Activated T-helper 2 cell treated with anti-CD3 and anti-CD28 coated beads, Interferon-gamma antibody, Interleukin-2, Interleukin-4, amounts not matched to agents 10 μg/mL and 5 μg/mL and 100 μg/mL, durations not matched to agents 14 hours and 24 hours and 36 hours (primary cell): ENCODE results near the gene LMX1A. TPM values are rescaled to one million over a fixed set of nuclear protein-coding genes. Genes with fewer than 3 reads are reported as not detected.

ENCODE experiments used
- DNase-seq: peaks from one replicate; pipeline ENCODE4 v3.0.0; 2021; ENCODE audit warnings: low spot score
- H3K27ac Mint-ChIP-seq: one replicate; pipeline ENCODE4 v1.8.0; 2021; ENCODE audit warnings: mixed read lengths
- H3K27me3 Mint-ChIP-seq: one replicate; pipeline ENCODE4 v1.8.0; 2021; ENCODE audit warnings: low read depth, mixed read lengths
- H3K36me3 Mint-ChIP-seq: one replicate; pipeline ENCODE4 v1.8.0; 2021; ENCODE audit warnings: low read depth, mixed read lengths
- H3K4me1 Mint-ChIP-seq: one replicate; pipeline ENCODE4 v1.8.0; 2021; ENCODE audit warnings: low read depth, mixed read lengths
- H3K4me3 Mint-ChIP-seq: one replicate; pipeline ENCODE4 v1.8.0; 2021; ENCODE audit warnings: low read depth, mild to moderate bottlenecking, moderate library complexity, mixed read lengths
- H3K9me3 Mint-ChIP-seq: one replicate; pipeline ENCODE4 v1.8.0; 2021; ENCODE audit warnings: mixed read lengths
- intact Hi-C: fragments of 100-400 bp; cut with micrococcal nuclease; formaldehyde crosslinking; loops from one replicate; pipeline ENCODE4 v1.15.1; 2023
- total RNA-seq: library from RNA; stranded (reverse); gene quantifications from 2 replicates; pipeline ENCODE4 v1.2.3, GENCODE V29; 2022

Gene LMX1A
- total RNA-seq, 1 donor from 2014 or later = not detected

DNA sequence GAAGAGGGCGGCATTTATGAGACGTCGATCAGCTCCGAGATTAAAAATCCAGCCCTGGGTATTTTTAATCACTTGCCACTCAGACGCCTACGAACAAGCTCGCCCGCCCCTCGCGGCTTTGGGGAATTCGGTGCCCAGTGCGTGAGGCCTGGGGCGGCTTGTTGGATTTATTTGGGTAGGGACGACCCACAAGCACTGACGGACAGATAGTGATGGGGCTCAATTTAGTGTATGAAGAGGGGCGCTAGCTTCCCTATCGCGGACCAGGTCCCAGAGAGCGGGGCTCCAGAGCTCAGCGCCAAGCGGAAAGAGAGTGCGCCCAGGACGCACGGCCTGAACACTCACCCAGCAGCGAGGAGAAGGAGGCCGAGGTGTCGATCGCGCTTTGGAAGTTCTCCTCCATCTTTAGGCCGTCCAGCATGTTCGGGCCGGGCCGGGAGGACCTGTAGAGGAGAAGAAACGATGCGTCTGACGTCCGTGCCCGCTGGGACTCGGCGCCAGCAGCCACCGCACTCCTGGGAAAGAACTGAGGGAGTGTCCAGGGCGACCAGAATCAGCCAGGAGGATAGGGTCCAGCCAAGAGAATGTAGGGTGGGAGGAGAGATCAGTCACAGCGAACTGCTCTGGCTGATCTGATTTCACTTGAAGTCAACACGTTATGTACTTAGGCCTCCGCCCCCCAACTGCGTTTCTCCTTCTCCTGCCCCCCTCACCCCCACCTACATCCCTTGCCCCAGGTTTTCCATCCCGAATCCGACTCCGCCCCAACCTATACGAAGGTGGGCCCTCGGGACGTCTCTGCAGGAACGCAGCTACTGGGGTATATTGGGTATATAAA, 1.2 kb downstream of the LMX1A start:
- H3K27me3 Mint-ChIP-seq = peaks cover 80% of the 10 kb centered on the region
- intact Hi-C loops = no loop called here
- no peak overlapping the region for H3K4me3 Mint-ChIP-seq

GRCh38 chr1:165354739-165355138, 1.8 kb downstream of the LMX1A start:
- Mint-ChIP-seq H3K27ac (no peak overlapping the region), H3K27me3 (peaks cover 80% of the 10 kb centered on the region), H3K4me3 (no peak overlapping the region), H3K4me1 (peaks cover 2% of the 10 kb centered on the region), H3K36me3 (no peaks in the 10 kb centered on the region), H3K9me3 (no peaks in the 10 kb centered on the region)
- DNase-seq = no peak
- intact Hi-C loops = loop anchor here (5.0 kb wide), 3 partner anchors 93 to 808 kb away; partner anchors contain the start of gene RXRG

More for the DNA sequence above, 1.2 kb downstream of the LMX1A start:
- no peak overlapping the region for H3K27ac Mint-ChIP-seq
- H3K4me1 Mint-ChIP-seq = peaks cover 2% of the 10 kb centered on the region
- no peaks in the 10 kb centered on the region for H3K9me3 Mint-ChIP-seq
- no peak for DNase-seq
- no peaks in the 10 kb centered on the region for H3K36me3 Mint-ChIP-seq

DNA sequence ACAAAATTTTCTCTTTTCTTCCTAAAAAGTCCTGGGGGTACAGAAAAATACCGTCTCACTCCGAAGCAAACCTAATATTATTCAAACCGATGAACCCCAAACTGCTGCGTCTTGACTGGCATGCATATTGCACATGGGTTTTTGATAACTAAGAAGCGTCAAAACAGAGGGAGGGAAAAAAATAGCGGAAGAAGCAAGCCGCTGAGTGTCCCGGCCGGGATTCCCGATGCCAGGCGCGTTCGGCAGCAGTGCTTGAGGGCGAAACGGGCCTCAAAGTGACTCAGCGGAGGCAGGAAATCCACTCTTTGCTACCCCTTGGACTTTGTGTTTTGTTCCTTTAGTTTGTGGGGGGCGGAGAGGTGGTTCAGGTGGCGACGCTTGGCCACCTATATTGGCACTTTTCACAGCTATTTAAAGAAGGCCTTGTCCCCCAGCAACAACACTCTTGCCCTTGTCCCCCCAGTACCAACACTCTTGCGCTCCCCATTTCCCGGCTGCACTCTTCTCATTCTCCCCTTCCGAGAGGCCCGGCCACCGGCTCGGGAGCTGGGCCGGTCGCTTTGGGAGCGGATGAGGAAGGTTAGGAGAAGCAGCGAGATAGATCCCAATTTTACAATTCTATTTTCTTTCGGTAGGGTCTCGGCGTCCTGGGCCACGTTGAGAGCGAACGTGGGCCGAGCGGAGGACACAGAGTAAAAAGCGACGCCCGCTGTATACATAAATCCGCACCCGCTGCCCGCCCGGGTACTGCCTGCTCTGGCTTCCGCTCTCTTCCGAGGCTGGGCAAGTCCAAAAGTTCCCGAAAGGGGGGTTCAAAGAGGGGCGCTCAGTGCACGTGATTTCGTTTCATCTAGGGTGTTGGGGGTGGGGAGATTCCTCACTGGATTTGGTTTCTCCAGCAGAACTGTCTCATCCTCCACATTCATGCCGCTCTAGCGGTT, 2.5 kb downstream of the LMX1A start:
- no peak overlapping the region for H3K4me3 Mint-ChIP-seq

DNA sequence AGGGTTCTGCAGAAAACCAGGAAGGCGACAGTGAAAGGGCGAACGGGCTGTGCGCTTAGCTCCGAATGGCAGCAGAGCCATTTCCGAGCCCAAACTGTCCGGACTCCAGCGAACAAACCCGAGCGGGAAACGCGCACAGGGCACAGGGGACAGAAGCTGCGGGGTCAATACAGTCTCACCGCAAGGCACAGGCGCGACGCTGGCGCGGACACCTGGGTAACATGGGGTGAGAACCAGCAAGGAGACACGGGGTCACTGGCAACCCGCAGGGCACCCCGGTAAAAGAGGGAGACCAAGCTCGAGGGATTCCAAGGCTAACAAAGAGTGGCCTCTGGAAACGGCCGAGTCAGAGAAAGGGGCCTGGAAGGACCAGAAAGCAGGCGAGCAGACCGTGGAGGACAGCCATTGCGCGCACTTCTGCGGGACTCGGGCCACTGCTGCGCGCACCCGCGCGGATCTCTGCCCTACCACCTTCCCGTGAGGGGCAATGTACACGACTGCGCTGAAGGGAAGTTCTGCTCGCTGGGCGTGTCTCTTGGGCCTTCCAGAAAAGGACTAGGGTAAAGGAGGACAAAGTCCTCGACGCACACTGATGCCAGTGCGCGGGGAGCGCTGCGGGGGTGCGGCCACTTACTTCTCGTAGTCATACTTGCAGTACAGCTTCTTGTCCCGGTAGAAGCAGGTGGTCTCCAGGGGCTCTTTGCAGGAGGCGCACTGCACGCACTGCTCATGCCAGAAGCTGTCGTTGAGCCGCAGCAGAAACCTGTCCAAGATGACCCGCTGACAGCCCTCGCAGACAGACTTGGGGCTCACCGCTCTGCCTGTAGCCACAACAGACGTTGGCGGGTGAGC, 3.8 kb downstream of the LMX1A start:
- Mint-ChIP-seq H3K27me3 (peaks cover 82% of the 10 kb centered on the region), H3K27ac (no peak overlapping the region), H3K36me3 (no peaks in the 10 kb centered on the region), H3K9me3 (no peaks in the 10 kb centered on the region), H3K4me1 (peaks cover 2% of the 10 kb centered on the region), H3K4me3 (no peak overlapping the region)
- DNase-seq = no peak
- intact Hi-C loops = loop anchor here (5.0 kb wide), 3 partner anchors 95 to 810 kb away; partner anchors contain the start of gene RXRG

More for the DNA sequence above, 2.5 kb downstream of the LMX1A start:
- H3K9me3 Mint-ChIP-seq = no peaks in the 10 kb centered on the region
- H3K27me3 Mint-ChIP-seq = peaks cover 85% of the 10 kb centered on the region
- no peak overlapping the region for H3K27ac Mint-ChIP-seq
- intact Hi-C loops = loop anchor here (5.0 kb wide), 3 partner anchors 93 to 808 kb away; partner anchors contain the start of gene RXRG
- H3K4me1 Mint-ChIP-seq = peaks cover 2% of the 10 kb centered on the region
- no peak for DNase-seq
- H3K36me3 Mint-ChIP-seq = no peaks in the 10 kb centered on the region

DNA sequence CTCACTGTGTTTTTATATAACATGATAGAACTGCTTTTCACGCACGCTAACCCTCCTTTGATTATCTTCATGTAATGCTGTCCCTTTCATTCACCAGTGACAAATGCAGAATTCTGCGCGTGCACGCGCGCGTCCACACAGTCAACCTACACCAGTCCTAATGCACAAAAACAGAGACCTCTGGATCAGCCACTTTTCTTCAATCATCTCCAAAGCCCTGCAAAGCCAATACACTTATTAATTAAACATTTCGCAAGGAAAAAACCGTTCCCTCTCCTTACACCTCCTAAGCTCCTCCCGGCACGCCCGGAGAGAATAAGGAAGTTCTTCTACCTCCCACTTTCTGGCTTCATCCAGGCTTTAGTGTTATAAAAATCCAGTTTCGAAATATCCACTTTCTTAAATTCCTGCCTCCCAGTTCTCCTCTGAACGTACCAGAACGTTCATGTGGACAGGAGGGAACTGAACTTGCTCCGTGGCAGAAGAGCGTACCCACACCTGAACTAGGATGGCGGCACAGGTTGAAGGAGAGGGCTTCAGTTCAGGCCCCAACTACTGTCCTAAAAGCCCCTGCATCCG, 4.6 kb downstream of the LMX1A start:
- intact Hi-C loops = loop anchor here (5.0 kb wide), 3 partner anchors 95 to 810 kb away; partner anchors contain the start of gene RXRG
- H3K4me3 Mint-ChIP-seq = no peak overlapping the region
- peaks cover 2% of the 10 kb centered on the region for H3K4me1 Mint-ChIP-seq
- peaks cover 79% of the 10 kb centered on the region for H3K27me3 Mint-ChIP-seq
- no peak for DNase-seq
- H3K36me3 Mint-ChIP-seq = no peaks in the 10 kb centered on the region
- no peak overlapping the region for H3K27ac Mint-ChIP-seq
- H3K9me3 Mint-ChIP-seq = no peaks in the 10 kb centered on the region

- DNase-seq = no peak
- no peak overlapping the region for H3K4me3 Mint-ChIP-seq
- intact Hi-C loops = loop anchor here (5.0 kb wide), 3 partner anchors 96 to 811 kb away; partner anchors contain the start of gene RXRG
- H3K27ac Mint-ChIP-seq = no peak overlapping the region
- H3K4me1 Mint-ChIP-seq = peaks cover 2% of the 10 kb centered on the region
- H3K36me3 Mint-ChIP-seq = no peaks in the 10 kb centered on the region
- no peaks in the 10 kb centered on the region for H3K9me3 Mint-ChIP-seq
- peaks cover 83% of the 10 kb centered on the region for H3K27me3 Mint-ChIP-seq
These were observed 5.7 kb downstream of the LMX1A start for GRCh38 chr1:165350840-165351239.

DNA sequence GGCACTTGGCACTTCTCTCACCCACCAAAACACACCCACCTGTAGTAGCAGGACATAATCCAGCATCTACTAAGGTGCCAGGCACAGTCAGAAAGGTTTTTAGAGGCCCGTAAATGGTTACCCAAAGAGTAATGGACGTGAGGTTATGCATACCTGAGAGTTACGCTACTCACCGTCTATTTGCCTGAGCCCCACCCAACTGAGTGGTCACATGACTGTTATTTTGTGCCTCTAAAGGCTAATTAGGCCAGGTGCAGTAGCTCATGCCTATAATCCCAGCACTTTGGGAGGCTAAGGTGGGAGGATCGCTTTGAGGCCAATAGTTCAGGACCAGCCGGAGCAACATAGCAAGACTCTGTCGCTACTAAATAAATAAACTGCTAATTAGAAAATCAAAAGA, 11.0 kb downstream of the LMX1A start:
- Mint-ChIP-seq H3K27me3 (peaks cover 64% of the 10 kb centered on the region), H3K4me1 (no peaks in the 10 kb centered on the region), H3K27ac (no peak overlapping the region), H3K36me3 (no peaks in the 10 kb centered on the region), H3K9me3 (no peaks in the 10 kb centered on the region), H3K4me3 (no peak overlapping the region)
- no peak for DNase-seq
- intact Hi-C loops = no loop called here

DNA sequence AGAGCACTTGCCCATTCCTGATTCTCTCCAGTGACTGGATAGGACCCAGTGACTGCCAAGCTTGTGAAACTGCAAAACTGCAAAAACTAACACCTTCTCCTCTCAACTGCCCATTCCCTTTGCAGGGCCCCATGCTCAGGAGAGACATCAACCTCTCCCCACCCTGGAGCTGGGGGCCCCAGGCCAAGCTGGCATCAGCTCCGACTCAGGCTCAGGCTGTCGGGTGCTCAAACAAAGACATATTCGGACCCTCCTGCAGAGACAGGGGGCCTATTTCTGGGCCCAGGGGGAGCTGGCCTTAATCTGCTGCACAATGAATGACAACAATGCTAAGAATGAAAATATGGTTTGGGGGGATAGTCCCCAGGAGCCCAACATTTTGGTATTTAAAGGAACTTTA, 11.8 kb downstream of the LMX1A start:
- H3K4me3 Mint-ChIP-seq = no peak overlapping the region
- no peak for DNase-seq
- no peaks in the 10 kb centered on the region for H3K9me3 Mint-ChIP-seq
- H3K4me1 Mint-ChIP-seq = no peaks in the 10 kb centered on the region
- H3K27me3 Mint-ChIP-seq = peaks cover 58% of the 10 kb centered on the region
- H3K36me3 Mint-ChIP-seq = no peaks in the 10 kb centered on the region
- H3K27ac Mint-ChIP-seq = no peak overlapping the region
- intact Hi-C loops = no loop called here

- DNase-seq = no peak
- intact Hi-C loops = no loop called here
- no peaks in the 10 kb centered on the region for H3K9me3 Mint-ChIP-seq
- H3K4me3 Mint-ChIP-seq = no peak overlapping the region
- no peak overlapping the region for H3K27ac Mint-ChIP-seq
- H3K27me3 Mint-ChIP-seq = peaks cover 53% of the 10 kb centered on the region
- no peaks in the 10 kb centered on the region for H3K36me3 Mint-ChIP-seq
- no peaks in the 10 kb centered on the region for H3K4me1 Mint-ChIP-seq
These were observed 12.3 kb downstream of the LMX1A start for GRCh38 chr1:165344198-165344597.

- no peaks in the 10 kb centered on the region for H3K9me3 Mint-ChIP-seq
- H3K27me3 Mint-ChIP-seq = peaks cover 44% of the 10 kb centered on the region
- no peaks in the 10 kb centered on the region for H3K36me3 Mint-ChIP-seq
- intact Hi-C loops = no loop called here
- H3K4me3 Mint-ChIP-seq = no peak overlapping the region
- DNase-seq = no peak
- no peak overlapping the region for H3K27ac Mint-ChIP-seq
- no peaks in the 10 kb centered on the region for H3K4me1 Mint-ChIP-seq
These were observed 13.9 kb downstream of the LMX1A start for GRCh38 chr1:165342587-165342986.

GRCh38 chr1:165342168-165342567, 14.3 kb downstream of the LMX1A start:
- Mint-ChIP-seq H3K9me3 (no peaks in the 10 kb centered on the region), H3K36me3 (no peaks in the 10 kb centered on the region), H3K4me1 (no peaks in the 10 kb centered on the region), H3K4me3 (no peak overlapping the region), H3K27me3 (peaks cover 41% of the 10 kb centered on the region), H3K27ac (no peak overlapping the region)
- intact Hi-C loops = no loop called here
- DNase-seq = no peak

- no peak for DNase-seq
- peaks cover 21% of the 10 kb centered on the region for H3K27me3 Mint-ChIP-seq
- H3K36me3 Mint-ChIP-seq = no peaks in the 10 kb centered on the region
- no peak overlapping the region for H3K4me3 Mint-ChIP-seq
- no peaks in the 10 kb centered on the region for H3K9me3 Mint-ChIP-seq
- intact Hi-C loops = no loop called here
- no peaks in the 10 kb centered on the region for H3K4me1 Mint-ChIP-seq
- no peak overlapping the region for H3K27ac Mint-ChIP-seq
These were observed 17.4 kb downstream of the LMX1A start for GRCh38 chr1:165339164-165339563.
